B cell (primary cell): ENCODE results near the gene PDK2. TPM values are rescaled to one million over a fixed set of nuclear protein-coding genes. Genes with fewer than 3 reads are reported as not detected.

Experiments
- ATAC-seq: fragments of 200-7000 bp; cut with Tn5 transposase; one replicate; pipeline ENCODE4 v1.10.0; 2021; ENCODE audit warnings: low read depth, mild to moderate bottlenecking, moderate number of reproducible peaks, moderate library complexity
- CTCF ChIA-PET: fragments of 350-600 bp; sonication (Branson Sonifier 250); formaldehyde crosslinking; loops from one replicate; lab custom pipeline; 2021; ENCODE audit warnings: antibody characterized with exemption, inconsistent platforms; lab: Charles Lee
- POLR2A ChIA-PET: fragments of 350-600 bp; sonication (Branson Sonifier 250); formaldehyde crosslinking; loops from one replicate; lab custom pipeline; 2021; ENCODE audit warnings: antibody characterized with exemption; lab: Charles Lee
- DNase-seq: peaks from one replicate; pipeline ENCODE4 v3.0.0; 2013
- H2AFZ ChIP-seq: 2 replicates; pipeline ENCODE4 v1.6.1; 2012; ENCODE audit warnings: mild to moderate bottlenecking, low read depth, low read length; ENCODE audit not compliant: insufficient read depth, poor library complexity, severe bottlenecking
- H3K27ac ChIP-seq, 2 donors: 1 replicate in 1 of 2; 2 replicates in 1 of 2; pipeline ENCODE4 v1.5.1; 2012 to 2013; ENCODE audit warnings: low read length in 2 of 2, mild to moderate bottlenecking in 2 of 2, moderate library complexity in 1 of 2
- H3K27me3 ChIP-seq, 4 experiments: fragments of 200-600 bp in 1 of 4; sonication (generic) in 1 of 4; replicated peaks in 1 of 4; 1 replicate in 2 of 4; 2 replicates in 2 of 4; pipeline versions ENCODE4 v1.6.1 to v1.7.0; 2013 to 2016; ENCODE audit warnings: low read length in 3 of 4, mild to moderate bottlenecking in 2 of 4, mixed read lengths in 1 of 4, moderate library complexity in 1 of 4; ENCODE audit not compliant: insufficient read depth in 4 of 4, control insufficient read depth in 3 of 4; ENCODE audit errors: control extremely low read depth in 1 of 4
- H3K36me3 ChIP-seq, 2 experiments: replicated peaks in 1 of 2; 1 replicate in 1 of 2; 2 replicates in 1 of 2; pipeline versions ENCODE4 v1.6.1 to v1.7.1; 2013; ENCODE audit warnings: low read length in 1 of 2; ENCODE audit not compliant: insufficient read depth in 2 of 2, control insufficient read depth in 1 of 2; ENCODE audit errors: control extremely low read depth in 1 of 2, extremely low read depth in 1 of 2
- H3K4me1 ChIP-seq, 2 donors: fragments of 200-600 bp in 1 of 2; sonication (generic) in 1 of 2; 1 replicate in 1 of 2; 2 replicates in 1 of 2; pipeline versions ENCODE4 v1.5.1 to v1.6.1; 2013 to 2017; ENCODE audit warnings: low read length in 2 of 2; ENCODE audit not compliant: control insufficient read depth in 2 of 2, insufficient read depth in 2 of 2
- H3K4me2 ChIP-seq: replicated peaks from 2 replicates; pipeline ENCODE3; 2012; ENCODE audit warnings: mild to moderate bottlenecking, low read depth, low read length; ENCODE audit not compliant: poor library complexity, severe bottlenecking
- H3K4me3 ChIP-seq, 5 experiments: fragments of 200-600 bp in 1 of 5; sonication (generic) in 1 of 5; 1 replicate in 3 of 5; 2 replicates in 2 of 5; pipeline versions ENCODE4 v1.5.1 to v1.7.0; 2011 to 2016; ENCODE audit warnings: low read length in 4 of 5, mild to moderate bottlenecking in 4 of 5, low read depth in 2 of 5, control low read depth in 1 of 5, moderate library complexity in 1 of 5; ENCODE audit not compliant: insufficient read depth in 1 of 5; ENCODE audit errors: control extremely low read depth in 1 of 5, extremely low read depth in 1 of 5
- H3K79me2 ChIP-seq: fragments of 200-600 bp; sonication (generic); one replicate; pipeline ENCODE4 v1.6.0; 2016; ENCODE audit warnings: low read length; ENCODE audit not compliant: control insufficient read depth, insufficient read depth
- H3K9ac ChIP-seq: fragments of 200-600 bp; sonication (generic); 2 replicates; pipeline ENCODE4 v1.6.1; 2017; ENCODE audit warnings: mild to moderate bottlenecking, low read length, moderate library complexity
- H3K9me3 ChIP-seq, 3 donors: one replicate each; pipeline versions ENCODE4 v1.6.1 to v1.7.1; 2013; ENCODE audit warnings: low read length in 2 of 3; ENCODE audit not compliant: control insufficient read depth in 2 of 3, insufficient read depth in 1 of 3; ENCODE audit errors: control extremely low read depth in 1 of 3
- H4K20me1 ChIP-seq: 2 replicates; pipeline ENCODE4 v1.6.0; 2012; ENCODE audit warnings: mild to moderate bottlenecking, low read length; ENCODE audit not compliant: insufficient read depth, control insufficient read depth, poor library complexity, severe bottlenecking
- H3K27ac Mint-ChIP-seq: one replicate; pipeline ENCODE4 v1.8.0; 2021; ENCODE audit warnings: mixed read lengths
- H3K27me3 Mint-ChIP-seq: one replicate; pipeline ENCODE4 v1.8.0; 2021; ENCODE audit warnings: mixed read lengths
- H3K4me1 Mint-ChIP-seq: one replicate; pipeline ENCODE4 v1.8.0; 2021; ENCODE audit warnings: mixed read lengths
- H3K4me3 Mint-ChIP-seq: one replicate; pipeline ENCODE4 v1.8.0; 2021; ENCODE audit warnings: mixed read lengths
- H3K9me3 Mint-ChIP-seq: one replicate; pipeline ENCODE4 v1.8.0; 2022; ENCODE audit warnings: mixed read lengths; ENCODE audit not compliant: insufficient read depth
- EZH2 ChIP-seq: IDR thresholded peaks from 2 replicates; pipeline ENCODE4 v1.6.1; 2012; ENCODE audit warnings: borderline replicate concordance, low read depth, mild to moderate bottlenecking, moderate library complexity, low read length; ENCODE audit not compliant: insufficient read depth, poor library complexity, severe bottlenecking
- WGBS: methylation state at CpG from one replicate; pipeline ENCODE4 v1.1.5; 2013; ENCODE audit warnings: missing lambda C conversion rate; ENCODE audit not compliant: insufficient coverage; 5-methylcytosine and 5-hydroxymethylcytosine counted together
- intact Hi-C: fragments of 100-400 bp; cut with micrococcal nuclease; formaldehyde crosslinking; loops from one replicate; pipeline ENCODE4 v1.10.0; 2022
- polyA plus RNA-seq: library from polyadenylated mRNA; depleted of rRNA; stranded (reverse); fragments of >200 nt; gene quantifications from 2 replicates; pipeline ENCODE4 v1.2.3, GENCODE V29; 2012
- total RNA-seq, 2 donors: library from RNA; stranded (reverse); fragments of 120-200 nt in 1 of 2; gene quantifications; 1 replicate in 1 of 2; 2 replicates in 1 of 2; pipeline versions ENCODE4 v1.2.3 to v1.2.4, GENCODE V29; 2013 to 2022
- TF ChIP-seq, protein P1 (sequence below): fragments of 200-600 bp; IDR thresholded peaks from one replicate; pipeline ENCODE4 v1.8.0; 2022; ENCODE audit warnings: antibody characterized with exemption, mild to moderate bottlenecking

PDK2 gene
- total and polyA plus RNA-seq, 2 donors (not counting 1 experiment from before 2014, with no cell fraction given), result 35.2 to 73.2 TPM

DNA sequence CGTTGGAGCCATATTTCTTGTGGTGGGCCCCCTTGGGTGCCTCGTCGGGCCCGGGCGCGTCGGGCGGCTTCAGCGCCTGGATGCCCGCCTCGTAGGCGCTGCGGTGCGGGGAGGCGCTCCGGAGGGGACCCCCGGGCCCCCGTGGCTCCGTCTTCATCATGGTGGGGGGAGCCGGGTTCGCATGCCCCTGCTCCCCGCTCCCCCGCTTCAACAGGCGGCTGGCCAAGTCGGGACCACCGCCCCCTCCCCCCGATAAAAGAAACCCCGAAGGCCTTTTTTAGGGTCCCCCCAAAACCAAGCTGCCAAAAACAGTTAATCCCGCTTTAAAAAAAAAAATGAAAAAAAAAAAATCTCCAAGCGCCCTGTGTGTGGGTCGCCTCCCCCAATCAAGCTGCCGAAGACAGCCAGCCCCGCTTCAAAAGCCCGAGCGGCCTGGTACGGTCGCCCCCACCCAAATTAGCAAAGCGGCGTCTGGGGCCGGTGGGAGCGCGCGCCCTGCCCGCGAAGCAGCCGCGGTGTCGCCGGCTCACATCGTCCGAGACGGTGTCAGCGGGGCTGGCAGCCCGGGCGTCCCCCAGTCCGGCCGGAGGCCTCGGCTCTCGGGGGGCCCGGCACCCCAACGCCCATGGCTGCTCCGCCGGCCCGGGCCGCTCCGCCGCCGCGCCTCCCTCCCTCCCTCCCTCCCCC, 55.3 kb downstream of the PDK2 start, which contains the start of gene PPP1R9B:
TSS of gene PPP1R9B (minus strand) at position 324 of the 687 bp plus-strand sequence. CDS start at position 160, 164 bp downstream.
- Histone ChIP-seq H3K4me1 (peaks cover 25 to 54% of the 10 kb centered on the region in 2 donors), H3K9ac (peak within 1 kb of the TSS; percentile 95), H3K36me3 (peaks cover 0 to 10% of the 10 kb centered on the region in 2 experiments), H3K27ac (peak within 1 kb of the TSS; percentile 82 to 94), H3K4me2 (peak within 1 kb of the TSS; percentile 92), H3K79me2 (peaks cover 53% of the 10 kb centered on the region), H3K27me3 (no peaks in the 10 kb centered on the region), H3K9me3 (no peaks in the 10 kb centered on the region), H3K4me3 (peak within 1 kb of the TSS; percentile 82 to 97 (median 90)), H4K20me1 (peaks cover 46% of the 10 kb centered on the region), H2AFZ (peak within 1 kb of the TSS; percentile 70)
- DNase-seq (no peak), ATAC-seq (no peak)
- POLR2A ChIA-PET, result interaction anchor here (0.7 to 3.8 kb wide), 2 partner anchors 11 to 23 kb away, joined by 3 to 22 read pairs; no protein-coding TSS in a partner anchor
- intact Hi-C loops, result loop anchor here (1.0 kb wide), 1 partner anchor 11 kb away; no protein-coding TSS in a partner anchor
- Mint-ChIP-seq H3K4me1 (peaks cover 45% of the 10 kb centered on the region), H3K9me3 (no peaks in the 10 kb centered on the region), H3K4me3 (peak within 1 kb of the TSS; percentile 100), H3K27me3 (no peaks in the 10 kb centered on the region), H3K27ac (peak within 1 kb of the TSS; percentile 98)
- CTCF ChIA-PET, result interaction anchor here (0.6 to 4.2 kb wide), 10 partner anchors 10 to 57 kb away, joined by 3 to 65 read pairs (median 8); partner anchors contain the start of gene PDK2
- WGBS, result under 1% methylated on average over 67 of the region's 69 CpGs
- TF ChIP-seq EZH2, result no peak
- TF ChIP-seq, protein P1, sequence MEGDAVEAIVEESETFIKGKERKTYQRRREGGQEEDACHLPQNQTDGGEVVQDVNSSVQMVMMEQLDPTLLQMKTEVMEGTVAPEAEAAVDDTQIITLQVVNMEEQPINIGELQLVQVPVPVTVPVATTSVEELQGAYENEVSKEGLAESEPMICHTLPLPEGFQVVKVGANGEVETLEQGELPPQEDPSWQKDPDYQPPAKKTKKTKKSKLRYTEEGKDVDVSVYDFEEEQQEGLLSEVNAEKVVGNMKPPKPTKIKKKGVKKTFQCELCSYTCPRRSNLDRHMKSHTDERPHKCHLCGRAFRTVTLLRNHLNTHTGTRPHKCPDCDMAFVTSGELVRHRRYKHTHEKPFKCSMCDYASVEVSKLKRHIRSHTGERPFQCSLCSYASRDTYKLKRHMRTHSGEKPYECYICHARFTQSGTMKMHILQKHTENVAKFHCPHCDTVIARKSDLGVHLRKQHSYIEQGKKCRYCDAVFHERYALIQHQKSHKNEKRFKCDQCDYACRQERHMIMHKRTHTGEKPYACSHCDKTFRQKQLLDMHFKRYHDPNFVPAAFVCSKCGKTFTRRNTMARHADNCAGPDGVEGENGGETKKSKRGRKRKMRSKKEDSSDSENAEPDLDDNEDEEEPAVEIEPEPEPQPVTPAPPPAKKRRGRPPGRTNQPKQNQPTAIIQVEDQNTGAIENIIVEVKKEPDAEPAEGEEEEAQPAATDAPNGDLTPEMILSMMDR, result no peak
